GM10266 (cell line): ENCODE data around the gene LSM3.

Experiments
- DNase-seq: peaks from one replicate; pipeline ENCODE4 v3.0.0; 2012; ENCODE audit errors: extremely low spot score
- TF ChIP-seq, protein P1 (sequence below): IDR thresholded peaks from 2 replicates; pipeline ENCODE4 v1.5.1; 2012; ENCODE audit warnings: mild to moderate bottlenecking, low read depth; ENCODE audit not compliant: control insufficient read depth, insufficient read depth; ENCODE audit errors: missing control alignments

Gene LSM3

DNA sequence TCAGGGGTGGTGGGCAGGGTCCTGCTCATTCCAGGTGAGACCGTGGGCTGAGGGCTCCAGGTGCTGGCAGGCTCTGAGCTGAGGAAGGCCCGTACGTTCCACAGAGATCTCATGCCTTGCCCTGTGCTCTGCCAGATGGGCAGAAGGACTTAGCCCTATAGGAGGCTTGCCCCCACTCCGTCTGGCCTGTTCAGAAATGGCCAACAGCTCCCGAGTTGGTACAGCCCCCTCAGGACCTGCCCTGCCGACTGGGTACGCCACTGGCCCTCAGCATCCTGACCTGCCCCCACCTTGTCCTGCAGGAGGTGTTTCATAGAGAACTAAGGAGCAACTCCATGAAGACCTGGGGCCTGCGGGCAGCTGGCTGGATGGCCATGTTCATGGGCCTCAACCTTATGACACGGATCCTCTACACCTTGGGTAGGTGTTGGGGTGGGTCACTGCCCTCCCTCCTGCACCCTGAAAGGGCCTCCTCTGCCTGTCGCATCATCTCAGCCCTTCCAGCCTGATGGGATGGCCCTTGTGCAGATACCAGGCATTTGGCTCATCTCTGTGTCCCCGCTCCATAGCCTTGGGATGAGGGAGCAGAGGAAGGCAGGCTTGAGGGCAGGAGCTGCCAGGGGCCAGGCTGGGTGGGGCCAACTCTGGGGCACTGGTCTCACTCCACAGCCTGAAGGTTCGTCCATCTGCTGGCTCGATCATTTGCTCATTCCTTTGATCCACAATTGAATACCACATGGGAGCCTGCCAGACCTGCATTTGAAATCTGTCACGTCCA is 39.5 kb upstream of the LSM3 start:
- TF ChIP-seq, protein P1, sequence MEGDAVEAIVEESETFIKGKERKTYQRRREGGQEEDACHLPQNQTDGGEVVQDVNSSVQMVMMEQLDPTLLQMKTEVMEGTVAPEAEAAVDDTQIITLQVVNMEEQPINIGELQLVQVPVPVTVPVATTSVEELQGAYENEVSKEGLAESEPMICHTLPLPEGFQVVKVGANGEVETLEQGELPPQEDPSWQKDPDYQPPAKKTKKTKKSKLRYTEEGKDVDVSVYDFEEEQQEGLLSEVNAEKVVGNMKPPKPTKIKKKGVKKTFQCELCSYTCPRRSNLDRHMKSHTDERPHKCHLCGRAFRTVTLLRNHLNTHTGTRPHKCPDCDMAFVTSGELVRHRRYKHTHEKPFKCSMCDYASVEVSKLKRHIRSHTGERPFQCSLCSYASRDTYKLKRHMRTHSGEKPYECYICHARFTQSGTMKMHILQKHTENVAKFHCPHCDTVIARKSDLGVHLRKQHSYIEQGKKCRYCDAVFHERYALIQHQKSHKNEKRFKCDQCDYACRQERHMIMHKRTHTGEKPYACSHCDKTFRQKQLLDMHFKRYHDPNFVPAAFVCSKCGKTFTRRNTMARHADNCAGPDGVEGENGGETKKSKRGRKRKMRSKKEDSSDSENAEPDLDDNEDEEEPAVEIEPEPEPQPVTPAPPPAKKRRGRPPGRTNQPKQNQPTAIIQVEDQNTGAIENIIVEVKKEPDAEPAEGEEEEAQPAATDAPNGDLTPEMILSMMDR = no peak
- DNase-seq = no peak

DNA sequence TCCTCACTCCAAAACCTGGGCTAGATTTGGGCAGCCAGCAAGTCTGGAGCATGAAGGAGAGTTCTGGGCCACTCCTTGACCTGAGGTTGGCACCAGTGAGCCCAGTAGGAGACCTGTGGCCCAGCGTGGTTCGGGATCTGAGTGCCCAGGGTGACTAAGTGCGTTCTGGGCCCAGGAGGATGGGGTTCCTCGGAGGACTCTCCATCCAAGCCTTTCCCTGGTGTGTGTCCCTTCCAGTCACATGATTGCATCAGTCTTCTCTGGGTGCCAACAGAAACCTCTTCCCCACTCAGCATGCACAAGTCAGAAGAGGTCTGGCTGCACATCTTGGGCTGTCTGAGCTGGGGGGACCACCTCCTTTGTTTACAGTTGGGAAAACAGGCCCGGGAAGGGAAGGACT is 38.8 kb upstream of the LSM3 start:
- no peak for DNase-seq
- TF ChIP-seq, protein P1 = no peak

- no peak for DNase-seq
- TF ChIP-seq, protein P1 = no peak
These were observed 37.9 kb upstream of the LSM3 start for GRCh38 chr3:14140668-14141067.

GRCh38 chr3:14141144-14141543 is 37.5 kb upstream of the LSM3 start:
- TF ChIP-seq, protein P1 = no peak
- DNase-seq = no peak

GRCh38 chr3:14141602-14142341 is 36.8 kb upstream of the LSM3 start:
- TF ChIP-seq, protein P1 = no peak
- no peak for DNase-seq

GRCh38 chr3:14142567-14143270 is 35.9 kb upstream of the LSM3 start:
- TF ChIP-seq, protein P1 = no peak
- no peak for DNase-seq
